Stimulated activated memory B cell treated with anti-CD40 and anti-IgM and Interleukin-4, amounts not matched to agents 10 μg/mL and 1 μg/mL and 100 μg/mL, for 72 hours (primary cell): ENCODE measurements around the gene IPO11.

Source experiments
- ATAC-seq: fragments of 150-1000 bp; cut with Tn5 transposase; 2 replicates; pipeline ENCODE4 v1.10.0; 2021
- H3K27ac Mint-ChIP-seq: one replicate; pipeline ENCODE4 v1.8.0; 2022; ENCODE audit warnings: mild to moderate bottlenecking, mixed read lengths
- H3K27me3 Mint-ChIP-seq: one replicate; pipeline ENCODE4 v1.8.0; 2022; ENCODE audit warnings: mixed read lengths
- H3K36me3 Mint-ChIP-seq: one replicate; pipeline ENCODE4 v1.8.0; 2022; ENCODE audit warnings: mixed read lengths
- H3K4me1 Mint-ChIP-seq: one replicate; pipeline ENCODE4 v1.8.0; 2022; ENCODE audit warnings: mixed read lengths
- H3K4me3 Mint-ChIP-seq: one replicate; pipeline ENCODE4 v1.8.0; 2022; ENCODE audit warnings: mild to moderate bottlenecking, moderate library complexity, mixed read lengths
- H3K9me3 Mint-ChIP-seq: one replicate; pipeline ENCODE4 v1.8.0; 2022; ENCODE audit warnings: mixed read lengths

Gene IPO11

DNA sequence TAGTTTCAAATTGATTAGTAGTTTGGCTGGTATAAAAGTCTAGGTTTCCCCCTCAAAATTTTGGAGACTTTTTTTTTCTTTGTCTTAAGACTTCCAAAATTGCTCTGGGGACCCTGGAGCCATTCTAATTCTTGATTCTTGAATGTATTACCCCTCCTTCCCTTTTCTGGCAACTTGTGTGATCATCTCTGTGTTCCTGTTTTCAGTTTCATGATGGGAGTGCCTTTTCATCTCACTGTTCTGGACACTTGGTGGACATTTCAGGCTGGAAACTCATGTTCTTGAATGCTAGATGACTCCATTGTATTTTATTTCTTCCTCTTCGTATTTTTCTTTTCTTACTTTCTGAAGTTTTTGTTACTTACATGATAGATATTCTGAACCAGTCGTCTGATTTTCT is 108.8 kb downstream of the IPO11 start:
- Mint-ChIP-seq H3K9me3 (no peaks in the 10 kb centered on the region), H3K36me3 (peaks cover 55% of the 10 kb centered on the region), H3K27me3 (no peaks in the 10 kb centered on the region), H3K27ac (peak overlapping the region; percentile 59), H3K4me1 (peaks cover 11% of the 10 kb centered on the region), H3K4me3 (no peak overlapping the region)
- ATAC-seq: no peak

- ATAC-seq: no peak
- H3K9me3 Mint-ChIP-seq: no peaks in the 10 kb centered on the region
- H3K36me3 Mint-ChIP-seq: peaks cover 57% of the 10 kb centered on the region
- H3K4me3 Mint-ChIP-seq: no peak overlapping the region
- peak overlapping the region; percentile 1 for H3K27ac Mint-ChIP-seq
- H3K27me3 Mint-ChIP-seq: no peaks in the 10 kb centered on the region
- H3K4me1 Mint-ChIP-seq: peaks cover 11% of the 10 kb centered on the region
Observed at GRCh38 chr5:62522811-62523210, 110.2 kb downstream of the IPO11 start.

- no peak for ATAC-seq
- Mint-ChIP-seq H3K4me1 (no peaks in the 10 kb centered on the region), H3K27me3 (no peaks in the 10 kb centered on the region), H3K27ac (no peak overlapping the region), H3K4me3 (no peak overlapping the region), H3K9me3 (no peaks in the 10 kb centered on the region), H3K36me3 (peaks cover 28% of the 10 kb centered on the region)
Observed at GRCh38 chr5:62533597-62533996, 121.0 kb downstream of the IPO11 start.

DNA sequence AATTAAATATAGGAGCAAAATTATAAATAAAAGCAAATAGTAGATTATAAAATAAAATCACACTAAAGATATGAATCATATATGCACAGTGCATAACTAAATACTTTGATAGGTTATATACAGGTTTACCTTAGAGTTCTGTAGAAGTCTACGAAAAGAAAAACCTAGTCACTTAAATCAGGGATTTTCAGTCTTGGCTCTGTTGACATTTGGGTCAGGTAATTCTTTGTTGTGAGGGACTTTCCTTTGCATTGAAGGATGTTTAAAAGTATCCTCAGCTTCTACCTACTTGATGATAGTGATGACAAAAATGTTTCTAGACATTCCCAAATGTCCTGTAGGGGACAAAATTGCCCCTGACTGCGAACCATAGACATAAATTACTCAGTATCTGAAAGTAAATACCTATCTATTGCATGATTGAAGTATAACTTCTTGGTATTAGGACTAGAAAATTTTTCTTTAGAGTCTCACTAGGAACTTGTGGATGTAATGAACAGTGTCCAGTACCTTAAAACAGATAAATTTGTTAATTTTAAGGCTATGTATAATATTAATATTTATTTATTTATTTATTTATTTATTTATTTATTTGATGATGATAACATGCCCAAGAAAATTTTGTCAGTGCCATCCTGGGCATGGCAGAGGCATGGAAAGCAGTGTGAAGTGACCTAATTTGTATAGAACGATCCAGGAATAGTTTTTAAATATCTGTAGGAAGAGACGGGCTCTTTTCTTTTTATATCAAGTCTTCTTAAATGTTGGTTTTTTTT is 122.1 kb downstream of the IPO11 start:
- H3K27ac Mint-ChIP-seq: no peak overlapping the region
- no peaks in the 10 kb centered on the region for H3K4me1 Mint-ChIP-seq
- no peaks in the 10 kb centered on the region for H3K27me3 Mint-ChIP-seq
- H3K36me3 Mint-ChIP-seq: peaks cover 38% of the 10 kb centered on the region
- no peaks in the 10 kb centered on the region for H3K9me3 Mint-ChIP-seq
- no peak overlapping the region for H3K4me3 Mint-ChIP-seq
- no peak for ATAC-seq

DNA sequence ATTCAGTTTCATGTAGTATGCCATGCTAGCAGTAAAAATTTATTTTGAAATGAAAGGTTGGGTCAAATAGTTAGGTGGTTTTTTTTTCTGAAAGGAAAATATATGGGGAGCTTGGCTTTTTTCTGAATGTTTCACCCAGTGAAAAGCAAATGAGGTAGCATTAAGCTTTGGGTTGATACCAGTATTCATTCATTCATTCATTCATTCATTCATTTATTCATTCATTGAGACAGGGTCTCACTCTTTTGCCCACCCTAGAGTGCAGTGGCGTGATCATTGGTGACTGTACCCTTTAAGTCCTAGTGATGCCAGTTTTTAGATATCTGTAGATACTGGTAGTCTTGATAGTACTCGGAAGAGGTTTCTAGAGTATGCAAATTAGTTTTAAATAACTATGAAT is 123.7 kb downstream of the IPO11 start:
- H3K27me3 Mint-ChIP-seq: no peaks in the 10 kb centered on the region
- H3K27ac Mint-ChIP-seq: no peak overlapping the region
- no peak overlapping the region for H3K4me3 Mint-ChIP-seq
- no peaks in the 10 kb centered on the region for H3K9me3 Mint-ChIP-seq
- no peaks in the 10 kb centered on the region for H3K4me1 Mint-ChIP-seq
- peaks cover 38% of the 10 kb centered on the region for H3K36me3 Mint-ChIP-seq
- ATAC-seq: no peak

- no peaks in the 10 kb centered on the region for H3K27me3 Mint-ChIP-seq
- no peak for ATAC-seq
- H3K4me1 Mint-ChIP-seq: no peaks in the 10 kb centered on the region
- no peak overlapping the region for H3K4me3 Mint-ChIP-seq
- H3K27ac Mint-ChIP-seq: no peak overlapping the region
- H3K9me3 Mint-ChIP-seq: no peaks in the 10 kb centered on the region
- H3K36me3 Mint-ChIP-seq: peaks cover 33% of the 10 kb centered on the region
Observed at GRCh38 chr5:62536783-62537182, 124.2 kb downstream of the IPO11 start.

- no peak overlapping the region for H3K4me3 Mint-ChIP-seq
- H3K27ac Mint-ChIP-seq: no peak overlapping the region
- ATAC-seq: no peak
- no peaks in the 10 kb centered on the region for H3K9me3 Mint-ChIP-seq
- H3K36me3 Mint-ChIP-seq: peaks cover 29% of the 10 kb centered on the region
- H3K4me1 Mint-ChIP-seq: no peaks in the 10 kb centered on the region
- no peaks in the 10 kb centered on the region for H3K27me3 Mint-ChIP-seq
Observed at GRCh38 chr5:62538017-62538942, 125.7 kb downstream of the IPO11 start.

- H3K9me3 Mint-ChIP-seq: peaks cover 8% of the 10 kb centered on the region
- H3K27me3 Mint-ChIP-seq: no peaks in the 10 kb centered on the region
- no peak for ATAC-seq
- H3K4me1 Mint-ChIP-seq: peaks cover 3% of the 10 kb centered on the region
- no peak overlapping the region for H3K4me3 Mint-ChIP-seq
- H3K36me3 Mint-ChIP-seq: peaks cover 58% of the 10 kb centered on the region
- no peak overlapping the region for H3K27ac Mint-ChIP-seq
Observed at GRCh38 chr5:62542720-62543119, 130.2 kb downstream of the IPO11 start.

DNA sequence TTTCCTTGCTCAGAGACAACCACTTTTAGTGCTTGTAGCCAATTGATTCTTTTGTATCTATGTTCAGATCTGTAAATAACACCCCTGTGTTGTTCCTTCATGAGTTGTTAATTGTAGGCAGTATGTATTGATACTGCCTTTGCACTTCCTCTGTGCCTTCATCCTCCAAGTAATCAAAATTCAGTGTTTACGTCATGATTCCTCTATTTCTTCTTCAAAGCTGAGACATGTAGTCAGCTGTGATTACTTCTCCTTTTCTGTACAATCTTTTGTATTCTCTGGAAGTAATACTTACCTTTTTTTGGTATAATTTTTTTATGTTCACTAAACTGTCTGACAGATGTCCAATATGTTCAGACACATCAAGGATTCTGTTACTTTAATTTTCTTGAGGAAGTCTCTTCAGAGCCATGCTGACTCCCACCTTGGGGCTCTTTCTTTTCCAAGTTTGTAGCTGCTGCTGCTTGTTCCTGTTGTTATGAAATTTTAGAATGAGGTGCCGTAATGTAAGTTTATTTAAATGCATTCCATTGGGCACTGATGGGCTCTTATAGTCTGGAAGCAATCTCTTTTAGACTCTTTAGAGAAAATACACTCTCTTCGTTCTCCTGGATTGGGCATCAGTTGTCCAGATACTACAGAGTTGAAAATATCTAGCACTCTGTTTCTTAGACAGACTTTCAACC is 135.5 kb downstream of the IPO11 start:
- H3K9me3 Mint-ChIP-seq: peaks cover 8% of the 10 kb centered on the region
- peaks cover 51% of the 10 kb centered on the region for H3K36me3 Mint-ChIP-seq
- no peak overlapping the region for H3K4me3 Mint-ChIP-seq
- no peak for ATAC-seq
- H3K27ac Mint-ChIP-seq: peak overlapping the region; percentile 34
- H3K27me3 Mint-ChIP-seq: no peaks in the 10 kb centered on the region
- H3K4me1 Mint-ChIP-seq: peaks cover 10% of the 10 kb centered on the region

DNA sequence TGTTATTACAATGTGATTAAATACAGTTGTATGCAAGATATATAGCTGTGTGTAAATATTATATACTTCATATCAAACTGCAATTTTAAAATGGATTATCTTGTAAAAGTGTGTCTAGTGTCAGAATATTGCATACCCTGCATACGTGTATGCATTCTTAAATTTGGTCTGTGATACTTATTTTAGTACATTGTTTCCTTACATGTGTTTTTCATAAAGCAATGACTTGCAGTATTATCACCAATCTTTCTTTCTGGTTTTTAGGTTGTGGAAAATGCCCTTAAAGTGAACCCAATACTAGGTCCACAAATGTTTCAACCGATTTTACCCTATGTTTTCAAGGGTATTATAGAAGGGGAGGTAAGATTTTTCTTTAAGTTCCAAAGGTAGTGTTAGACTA is 137.5 kb downstream of the IPO11 start:
- Mint-ChIP-seq H3K27me3 (no peaks in the 10 kb centered on the region), H3K4me3 (no peak overlapping the region), H3K27ac (no peak overlapping the region), H3K9me3 (no peaks in the 10 kb centered on the region), H3K36me3 (peaks cover 50% of the 10 kb centered on the region), H3K4me1 (peaks cover 10% of the 10 kb centered on the region)
- no peak for ATAC-seq

GRCh38 chr5:62555930-62556329 is 143.4 kb downstream of the IPO11 start:
- no peak for ATAC-seq
- Mint-ChIP-seq H3K27ac (no peak overlapping the region), H3K4me3 (no peak overlapping the region), H3K9me3 (no peaks in the 10 kb centered on the region), H3K4me1 (no peaks in the 10 kb centered on the region), H3K27me3 (no peaks in the 10 kb centered on the region), H3K36me3 (peaks cover 56% of the 10 kb centered on the region)

DNA sequence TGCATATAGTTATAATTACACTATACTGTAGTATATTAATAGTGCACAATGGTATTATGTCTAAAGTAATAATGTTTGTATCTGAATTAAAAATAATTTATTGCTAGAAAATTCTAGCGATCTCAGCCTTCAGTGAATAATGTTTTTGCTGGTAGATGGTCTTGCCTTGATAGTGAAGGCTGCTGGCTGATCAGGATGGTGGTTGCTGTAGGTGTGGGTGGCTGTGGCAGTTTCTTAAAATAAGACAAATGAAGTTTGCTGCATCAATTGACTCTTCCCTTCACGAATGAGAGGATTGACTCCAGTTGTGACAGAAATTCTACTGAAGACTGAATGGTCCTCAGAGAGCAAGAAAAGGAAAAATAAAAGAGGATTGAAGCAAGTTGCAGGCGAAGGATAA is 146.4 kb downstream of the IPO11 start:
- H3K4me1 Mint-ChIP-seq: no peaks in the 10 kb centered on the region
- no peak overlapping the region for H3K27ac Mint-ChIP-seq
- no peaks in the 10 kb centered on the region for H3K27me3 Mint-ChIP-seq
- no peak for ATAC-seq
- no peaks in the 10 kb centered on the region for H3K9me3 Mint-ChIP-seq
- no peak overlapping the region for H3K4me3 Mint-ChIP-seq
- H3K36me3 Mint-ChIP-seq: peaks cover 59% of the 10 kb centered on the region

- Mint-ChIP-seq H3K9me3 (peaks cover 8% of the 10 kb centered on the region), H3K27me3 (no peaks in the 10 kb centered on the region), H3K4me3 (no peak overlapping the region), H3K4me1 (no peaks in the 10 kb centered on the region), H3K36me3 (peaks cover 65% of the 10 kb centered on the region), H3K27ac (no peak overlapping the region)
- no peak for ATAC-seq
Observed at GRCh38 chr5:62560786-62561185, 148.2 kb downstream of the IPO11 start.

DNA sequence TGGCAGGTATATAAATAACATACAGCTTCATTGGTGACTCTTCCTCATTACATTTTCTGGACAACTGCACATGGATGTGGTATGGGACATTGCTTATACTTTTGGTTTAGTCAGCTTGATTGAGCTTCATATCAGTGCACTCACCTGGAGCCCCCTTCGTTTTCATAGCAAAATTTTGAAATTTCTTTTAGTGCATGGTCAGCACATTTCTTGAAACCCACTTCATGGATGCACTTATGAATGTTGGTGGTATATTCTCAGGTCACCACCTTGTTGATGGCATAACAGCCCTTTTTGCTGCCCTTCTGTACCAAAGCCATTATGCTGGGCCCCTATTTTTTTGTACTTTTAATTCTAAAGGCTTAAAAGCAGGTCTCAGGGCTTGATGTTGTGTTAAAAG is 149.3 kb downstream of the IPO11 start:
- Mint-ChIP-seq H3K27me3 (no peaks in the 10 kb centered on the region), H3K4me3 (no peak overlapping the region), H3K9me3 (peaks cover 13% of the 10 kb centered on the region), H3K27ac (no peak overlapping the region), H3K4me1 (no peaks in the 10 kb centered on the region), H3K36me3 (peaks cover 72% of the 10 kb centered on the region)
- no peak for ATAC-seq

DNA sequence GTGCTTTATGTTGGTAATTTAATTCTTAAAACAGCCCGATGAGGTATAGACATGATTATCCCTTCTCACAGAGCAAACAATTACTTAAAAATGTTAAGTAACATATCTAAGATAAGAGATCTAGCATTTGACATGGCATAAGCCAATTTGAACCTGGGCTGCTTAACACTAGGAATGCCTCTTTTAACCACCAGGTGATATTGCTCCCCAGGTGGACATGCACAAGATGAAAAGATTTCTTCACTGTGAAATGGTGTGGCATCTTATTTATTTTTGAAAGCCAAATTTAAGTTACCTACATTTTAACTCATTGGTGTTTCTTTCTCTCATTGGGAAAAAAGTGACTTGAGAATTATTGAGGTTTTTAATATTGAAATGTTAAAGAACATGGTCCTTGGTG is 150.3 kb downstream of the IPO11 start:
- Mint-ChIP-seq H3K36me3 (peaks cover 73% of the 10 kb centered on the region), H3K4me1 (no peaks in the 10 kb centered on the region), H3K4me3 (no peak overlapping the region), H3K27ac (no peak overlapping the region), H3K27me3 (no peaks in the 10 kb centered on the region), H3K9me3 (peaks cover 16% of the 10 kb centered on the region)
- ATAC-seq: no peak
